ENCODE data around the gene SLC3A2. TPM values are rescaled to one million over a fixed set of nuclear protein-coding genes. Genes with fewer than 3 reads are reported as not detected.

SLC3A2 gene
- total RNA-seq, 2 experiments from 2014 or later = 190 to 202 TPM

GRCh38 chr11:62914416-62914815 is 33.7 kb downstream of the SLC3A2 start:
- Mint-ChIP-seq H3K4me1 (ENCODE audit: low read depth) (peaks cover 4% of the 10 kb centered on the region), H3K27me3 (ENCODE audit: low read depth) (peaks cover 3% of the 10 kb centered on the region), H3K4me3 (no peak overlapping the region), H3K9me3 (ENCODE audit: insufficient read depth) (no peaks in the 10 kb centered on the region), H3K27ac (no peak overlapping the region), H3K36me3 (ENCODE audit: low read depth) (no peaks in the 10 kb centered on the region)
- ATAC-seq (no peak), DNase-seq (no peak)
- POLR2A ChIA-PET = no interaction called here
- CTCF ChIA-PET = interaction anchor here (0.9 to 2.0 kb wide), 4 partner anchors 8 to 121 kb away, joined by 3 to 7 read pairs (median 4); no protein-coding TSS in a partner anchor

GRCh38 chr11:62917906-62918502 is 37.3 kb downstream of the SLC3A2 start:
- no peak overlapping the region for H3K4me3 Mint-ChIP-seq
- peaks cover 2% of the 10 kb centered on the region for H3K4me1 Mint-ChIP-seq (ENCODE audit: low read depth)
- no peaks in the 10 kb centered on the region for H3K9me3 Mint-ChIP-seq (ENCODE audit: insufficient read depth)
- ATAC-seq (no peak), DNase-seq (no peak)
- no peaks in the 10 kb centered on the region for H3K36me3 Mint-ChIP-seq (ENCODE audit: low read depth)
- no peak overlapping the region for H3K27ac Mint-ChIP-seq
- ChIA-PET CTCF (interaction anchor here (1.3 to 4.7 kb wide), 2 partner anchors 12 to 106 kb away, joined by 4 to 34 read pairs; no protein-coding TSS in a partner anchor), POLR2A (no interaction called here)
- H3K27me3 Mint-ChIP-seq (ENCODE audit: low read depth) = peaks cover 24% of the 10 kb centered on the region

GRCh38 chr11:62918531-62918930 is 37.8 kb downstream of the SLC3A2 start:
- Mint-ChIP-seq H3K36me3 (ENCODE audit: low read depth) (no peaks in the 10 kb centered on the region), H3K27me3 (ENCODE audit: low read depth) (peaks cover 29% of the 10 kb centered on the region), H3K27ac (no peak overlapping the region), H3K4me3 (no peak overlapping the region), H3K4me1 (ENCODE audit: low read depth) (peaks cover 4% of the 10 kb centered on the region), H3K9me3 (ENCODE audit: insufficient read depth) (no peaks in the 10 kb centered on the region)
- no peak for DNase-seq
- ChIA-PET CTCF (interaction anchor here (1.3 to 4.7 kb wide), 2 partner anchors 12 to 105 kb away, joined by 4 to 34 read pairs; no protein-coding TSS in a partner anchor), POLR2A (no interaction called here)
- no peak for ATAC-seq

GRCh38 chr11:62919476-62919875 is 38.8 kb downstream of the SLC3A2 start:
- ChIA-PET POLR2A (interaction anchor here (1.5 kb wide), 1 partner anchor 38 kb away, joined by 4 read pairs; no protein-coding TSS in a partner anchor), CTCF (interaction anchor here (1.2 to 4.7 kb wide), 2 partner anchors 13 to 103 kb away, joined by 3 to 34 read pairs; no protein-coding TSS in a partner anchor)
- H3K9me3 Mint-ChIP-seq (ENCODE audit: insufficient read depth) = no peaks in the 10 kb centered on the region
- peaks cover 32% of the 10 kb centered on the region for H3K27me3 Mint-ChIP-seq (ENCODE audit: low read depth)
- no peak for ATAC-seq
- H3K4me1 Mint-ChIP-seq (ENCODE audit: low read depth) = peaks cover 9% of the 10 kb centered on the region
- no peaks in the 10 kb centered on the region for H3K36me3 Mint-ChIP-seq (ENCODE audit: low read depth)
- H3K4me3 Mint-ChIP-seq = no peak overlapping the region
- DNase-seq = no peak
- no peak overlapping the region for H3K27ac Mint-ChIP-seq

- no peak overlapping the region for H3K4me3 Mint-ChIP-seq
- no peaks in the 10 kb centered on the region for H3K9me3 Mint-ChIP-seq (ENCODE audit: insufficient read depth)
- peaks cover 9% of the 10 kb centered on the region for H3K4me1 Mint-ChIP-seq (ENCODE audit: low read depth)
- ChIA-PET CTCF (interaction anchor here (1.0 to 4.7 kb wide), 3 partner anchors 14 to 103 kb away, joined by 3 to 34 read pairs (median 5); no protein-coding TSS in a partner anchor), POLR2A (interaction anchor here (1.5 kb wide), 1 partner anchor 38 kb away, joined by 4 read pairs; no protein-coding TSS in a partner anchor)
- no peak overlapping the region for H3K27ac Mint-ChIP-seq
- H3K27me3 Mint-ChIP-seq (ENCODE audit: low read depth) = peaks cover 34% of the 10 kb centered on the region
- ATAC-seq = no peak
- no peaks in the 10 kb centered on the region for H3K36me3 Mint-ChIP-seq (ENCODE audit: low read depth)
- no peak for DNase-seq
Measured at GRCh38 chr11:62919898-62920640, 39.4 kb downstream of the SLC3A2 start.

GRCh38 chr11:62921201-62921572 is 40.5 kb downstream of the SLC3A2 start, which contains the start of gene CHRM1:
Gene CHRM1 (minus strand): TSS chr11:62921363. CDS start chr11:62911100, 10,263 bp downstream.
- no peak within 1 kb of the TSS for H3K27ac Mint-ChIP-seq
- no peaks in the 10 kb centered on the region for H3K36me3 Mint-ChIP-seq (ENCODE audit: low read depth)
- ATAC-seq (no peak), DNase-seq (no peak)
- ChIA-PET POLR2A (no interaction called here), CTCF (interaction anchor here (1.8 to 4.7 kb wide), 2 partner anchors 15 to 54 kb away, joined by 4 to 34 read pairs; no protein-coding TSS in a partner anchor)
- H3K4me1 Mint-ChIP-seq (ENCODE audit: low read depth) = peaks cover 20% of the 10 kb centered on the region
- no peaks in the 10 kb centered on the region for H3K9me3 Mint-ChIP-seq (ENCODE audit: insufficient read depth)
- peaks cover 44% of the 10 kb centered on the region for H3K27me3 Mint-ChIP-seq (ENCODE audit: low read depth)
- no peak within 1 kb of the TSS for H3K4me3 Mint-ChIP-seq

- H3K36me3 Mint-ChIP-seq (ENCODE audit: low read depth) = no peaks in the 10 kb centered on the region
Measured at GRCh38 chr11:62921573-62922188, 41.0 kb downstream of the SLC3A2 start.

GRCh38 chr11:62922189-62922589 is 41.5 kb downstream of the SLC3A2 start:
- Mint-ChIP-seq H3K27me3 (ENCODE audit: low read depth) (peaks cover 52% of the 10 kb centered on the region), H3K27ac (no peak overlapping the region), H3K4me3 (no peak overlapping the region), H3K9me3 (ENCODE audit: insufficient read depth) (no peaks in the 10 kb centered on the region), H3K36me3 (ENCODE audit: low read depth) (no peaks in the 10 kb centered on the region), H3K4me1 (ENCODE audit: low read depth) (peaks cover 24% of the 10 kb centered on the region)
- ChIA-PET POLR2A (no interaction called here), CTCF (interaction anchor here (1.7 to 1.8 kb wide), 2 partner anchors 17 to 53 kb away, joined by 4 to 5 read pairs; no protein-coding TSS in a partner anchor)
- ATAC-seq (no peak), DNase-seq (no peak)

More at GRCh38 chr11:62921573-62922188, 41.0 kb downstream of the SLC3A2 start:
- no peak overlapping the region for H3K27ac Mint-ChIP-seq
- DNase-seq = no peak
- H3K9me3 Mint-ChIP-seq (ENCODE audit: insufficient read depth) = no peaks in the 10 kb centered on the region
- no peak overlapping the region for H3K4me3 Mint-ChIP-seq
- peaks cover 49% of the 10 kb centered on the region for H3K27me3 Mint-ChIP-seq (ENCODE audit: low read depth)
- ChIA-PET CTCF (interaction anchor here (1.7 to 1.8 kb wide), 2 partner anchors 16 to 53 kb away, joined by 4 to 5 read pairs; no protein-coding TSS in a partner anchor), POLR2A (no interaction called here)
- ATAC-seq = no peak
- peaks cover 24% of the 10 kb centered on the region for H3K4me1 Mint-ChIP-seq (ENCODE audit: low read depth)

GRCh38 chr11:62922653-62923431 is 42.1 kb downstream of the SLC3A2 start:
- Mint-ChIP-seq H3K27me3 (ENCODE audit: low read depth) (peaks cover 58% of the 10 kb centered on the region), H3K9me3 (ENCODE audit: insufficient read depth) (no peaks in the 10 kb centered on the region), H3K36me3 (ENCODE audit: low read depth) (no peaks in the 10 kb centered on the region), H3K27ac (no peak overlapping the region), H3K4me1 (ENCODE audit: low read depth) (peaks cover 24% of the 10 kb centered on the region), H3K4me3 (no peak overlapping the region)
- DNase-seq (peak; percentile 29), ATAC-seq (no peak)
- ChIA-PET CTCF (interaction anchor here (1.7 to 1.8 kb wide), 2 partner anchors 18 to 52 kb away, joined by 4 to 5 read pairs; no protein-coding TSS in a partner anchor), POLR2A (no interaction called here)

GRCh38 chr11:62923601-62924411 is 43.1 kb downstream of the SLC3A2 start:
- DNase-seq (peak; percentile 28), ATAC-seq (peak; percentile 22)
- H3K27ac Mint-ChIP-seq = no peak overlapping the region
- H3K27me3 Mint-ChIP-seq (ENCODE audit: low read depth) = peaks cover 66% of the 10 kb centered on the region
- H3K9me3 Mint-ChIP-seq (ENCODE audit: insufficient read depth) = no peaks in the 10 kb centered on the region
- ChIA-PET CTCF (interaction anchor here (1.3 kb wide), 1 partner anchor 18 kb away, joined by 7 read pairs; no protein-coding TSS in a partner anchor), POLR2A (interaction anchor here (0.6 kb wide), 1 partner anchor 10 kb away, joined by 3 read pairs; no protein-coding TSS in a partner anchor)
- H3K4me1 Mint-ChIP-seq (ENCODE audit: low read depth) = peaks cover 24% of the 10 kb centered on the region
- H3K36me3 Mint-ChIP-seq (ENCODE audit: low read depth) = no peaks in the 10 kb centered on the region
- H3K4me3 Mint-ChIP-seq = peak overlapping the region; percentile 31
